ENCODE results near the gene C10orf105. TPM values are rescaled to one million over a fixed set of nuclear protein-coding genes. Genes with fewer than 3 reads are reported as not detected.
A peak's percentile ranks its signal among the peaks of the same experiment; 100 is the strongest.

Gene C10orf105
- total RNA-seq, 1 experiment from 2014 or later: not detected

DNA sequence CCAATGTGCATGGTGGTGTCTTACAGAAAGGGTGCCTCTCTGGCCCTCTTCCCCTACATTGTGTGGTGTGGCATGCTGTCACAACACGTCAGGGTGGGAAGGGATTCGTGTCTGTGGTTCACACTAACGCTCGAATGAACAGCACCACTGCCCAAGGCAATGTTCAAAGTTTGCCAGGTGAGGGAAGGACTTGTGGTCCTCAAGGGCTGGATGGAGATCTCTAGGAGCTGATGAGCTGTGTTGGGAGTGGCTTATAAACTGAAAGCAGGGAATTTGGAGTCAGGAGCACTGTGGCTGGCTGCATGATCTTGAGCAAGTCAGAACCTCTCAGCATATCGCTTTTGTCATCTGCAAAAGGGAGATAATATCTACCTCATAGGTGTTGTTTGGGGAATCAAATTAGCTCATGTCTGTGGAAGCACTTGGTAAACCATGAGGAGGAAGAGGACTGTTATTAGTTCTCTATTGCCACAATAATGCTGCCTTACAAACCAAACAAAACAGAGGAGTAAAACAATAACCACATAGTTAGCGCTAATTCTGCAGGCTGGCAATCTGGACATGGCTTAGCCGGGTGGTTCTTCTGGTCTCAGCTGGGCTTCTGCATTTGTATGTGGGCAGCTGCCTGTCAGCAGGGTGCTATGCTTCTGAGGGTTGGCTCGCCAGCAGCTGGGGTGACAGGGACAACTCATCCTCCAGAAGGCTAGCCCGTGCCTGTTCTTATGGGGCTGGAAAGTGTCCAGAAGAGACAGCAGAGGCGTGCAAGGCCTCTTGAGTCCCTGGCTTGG, 22.9 kb upstream of the C10orf105 start:
- DNase-seq (ENCODE audit: low read depth): no peak
- in situ Hi-C loops (cut with HindIII; ENCODE audit: low pct_unique_long_range_greater_than_20kb, low sequenced_read_pairs): no loop called here

DNA sequence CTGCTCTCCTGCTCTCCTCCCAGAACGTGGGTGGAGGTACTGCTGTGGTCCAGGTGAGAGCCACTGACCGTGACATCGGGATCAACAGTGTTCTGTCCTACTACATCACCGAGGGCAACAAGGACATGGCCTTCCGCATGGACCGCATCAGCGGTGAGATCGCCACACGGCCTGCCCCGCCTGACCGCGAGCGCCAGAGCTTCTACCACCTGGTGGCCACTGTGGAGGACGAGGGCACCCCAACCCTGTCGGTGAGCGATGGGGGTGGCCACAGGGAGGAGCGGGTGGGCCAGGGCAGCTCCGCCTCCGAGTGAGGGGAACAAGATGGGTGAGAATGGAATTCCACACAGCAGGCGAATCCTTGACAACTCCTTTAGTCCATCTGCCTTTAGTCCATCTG, 22.1 kb upstream of the C10orf105 start:
- DNase-seq (ENCODE audit: low read depth): no peak
- in situ Hi-C loops (cut with HindIII; ENCODE audit: low pct_unique_long_range_greater_than_20kb, low sequenced_read_pairs): no loop called here

DNA sequence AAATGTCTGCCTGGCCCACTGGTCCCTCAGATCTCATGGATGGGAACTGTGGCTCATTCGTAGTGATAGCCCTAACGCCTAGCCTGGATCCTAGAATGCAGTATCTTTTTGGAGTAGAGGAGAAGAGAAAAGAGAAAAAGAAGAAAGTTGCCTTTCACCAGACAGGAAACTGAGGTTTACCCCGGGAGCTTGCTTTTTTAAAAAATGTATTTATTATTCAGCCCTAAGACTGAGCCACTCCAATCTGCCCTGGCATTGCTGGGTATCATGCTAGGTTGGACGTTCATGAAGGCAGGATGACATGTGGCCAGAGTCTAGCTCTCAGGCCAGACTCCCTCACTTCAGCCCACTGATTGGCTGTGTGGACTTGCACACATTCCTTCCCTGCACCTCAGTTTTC, 21.5 kb upstream of the C10orf105 start:
- no peak for DNase-seq (ENCODE audit: low read depth)
- in situ Hi-C loops (cut with HindIII; ENCODE audit: low pct_unique_long_range_greater_than_20kb, low sequenced_read_pairs): no loop called here

DNA sequence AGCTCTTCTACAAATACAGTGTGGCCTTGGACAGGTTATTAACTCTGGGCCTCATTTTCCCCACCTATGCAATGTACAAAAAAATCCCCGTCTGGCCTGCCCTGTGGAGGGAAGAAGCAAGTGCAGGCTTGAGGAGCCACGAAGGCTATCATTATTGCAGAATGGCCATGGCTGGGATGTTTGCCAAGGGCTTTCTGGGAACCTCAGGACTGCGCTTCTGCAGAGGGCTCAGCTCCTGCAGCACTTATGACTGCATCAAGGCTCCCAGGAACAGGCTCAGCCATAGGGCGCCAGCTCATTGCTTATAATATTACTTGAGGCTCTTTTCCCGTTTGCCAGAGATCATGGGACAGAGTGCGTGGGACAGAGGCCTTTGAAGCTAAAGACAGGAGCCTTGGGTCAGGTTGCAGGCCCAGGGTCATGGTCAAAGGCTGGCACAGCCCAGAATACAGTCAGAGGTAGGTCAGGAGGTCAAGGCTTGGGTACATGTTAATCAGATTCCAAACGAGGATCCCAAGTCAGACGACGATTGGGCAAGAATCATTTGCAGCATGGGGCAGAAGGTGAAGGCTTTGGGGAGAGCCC, 20.6 kb upstream of the C10orf105 start:
- in situ Hi-C loops (cut with HindIII; ENCODE audit: low pct_unique_long_range_greater_than_20kb, low sequenced_read_pairs): no loop called here

DNA sequence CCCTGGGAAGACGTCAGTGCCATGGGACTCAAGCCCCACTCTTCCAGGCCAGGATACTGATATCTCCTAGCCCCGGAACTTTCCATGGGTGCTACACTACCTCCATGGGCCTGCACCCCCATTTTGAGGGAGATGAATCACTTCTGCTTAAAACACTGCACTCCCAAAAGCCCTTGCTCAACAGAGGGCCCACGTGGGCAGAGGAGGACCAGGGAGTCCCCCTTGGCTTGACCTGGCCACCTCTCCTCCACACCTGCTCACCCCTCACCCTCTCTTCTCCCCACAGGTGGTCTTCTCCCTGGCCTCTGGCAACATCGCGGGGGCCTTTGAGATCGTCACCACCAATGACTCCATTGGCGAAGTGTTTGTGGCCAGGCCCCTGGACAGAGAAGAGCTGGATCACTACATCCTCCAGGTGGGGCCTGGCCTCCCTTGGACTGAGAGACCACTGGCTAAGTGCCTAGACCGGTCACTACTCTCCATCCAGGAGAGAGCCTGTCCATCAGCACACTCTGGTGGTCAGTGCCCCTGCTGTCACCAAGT, 19.9 kb upstream of the C10orf105 start:
- in situ Hi-C loops (cut with HindIII; ENCODE audit: low pct_unique_long_range_greater_than_20kb, low sequenced_read_pairs): no loop called here
- no peak for DNase-seq (ENCODE audit: low read depth)

More for the DNA sequence above, 20.6 kb upstream of the C10orf105 start:
- DNase-seq (ENCODE audit: low read depth): no peak

DNA sequence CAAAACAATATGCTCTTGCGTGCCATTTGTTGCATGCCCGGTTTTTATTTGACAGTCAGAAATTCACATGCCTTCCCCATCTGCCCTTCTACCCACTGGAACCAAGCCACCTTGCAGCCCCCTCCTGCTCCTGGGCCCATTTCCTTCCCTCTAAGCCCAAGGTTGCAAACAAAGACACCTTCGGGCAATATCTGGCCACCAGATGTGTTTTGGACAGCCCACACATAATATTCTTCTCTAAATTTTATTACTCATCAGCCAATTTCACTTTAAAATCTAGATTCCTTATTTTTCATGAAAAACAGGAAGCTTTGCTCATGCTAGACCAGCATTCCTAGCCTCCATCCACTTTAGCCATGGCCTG, 18.2 kb upstream of the C10orf105 start:
- no peak for DNase-seq (ENCODE audit: low read depth)
- in situ Hi-C loops (cut with HindIII; ENCODE audit: low pct_unique_long_range_greater_than_20kb, low sequenced_read_pairs): no loop called here

DNA sequence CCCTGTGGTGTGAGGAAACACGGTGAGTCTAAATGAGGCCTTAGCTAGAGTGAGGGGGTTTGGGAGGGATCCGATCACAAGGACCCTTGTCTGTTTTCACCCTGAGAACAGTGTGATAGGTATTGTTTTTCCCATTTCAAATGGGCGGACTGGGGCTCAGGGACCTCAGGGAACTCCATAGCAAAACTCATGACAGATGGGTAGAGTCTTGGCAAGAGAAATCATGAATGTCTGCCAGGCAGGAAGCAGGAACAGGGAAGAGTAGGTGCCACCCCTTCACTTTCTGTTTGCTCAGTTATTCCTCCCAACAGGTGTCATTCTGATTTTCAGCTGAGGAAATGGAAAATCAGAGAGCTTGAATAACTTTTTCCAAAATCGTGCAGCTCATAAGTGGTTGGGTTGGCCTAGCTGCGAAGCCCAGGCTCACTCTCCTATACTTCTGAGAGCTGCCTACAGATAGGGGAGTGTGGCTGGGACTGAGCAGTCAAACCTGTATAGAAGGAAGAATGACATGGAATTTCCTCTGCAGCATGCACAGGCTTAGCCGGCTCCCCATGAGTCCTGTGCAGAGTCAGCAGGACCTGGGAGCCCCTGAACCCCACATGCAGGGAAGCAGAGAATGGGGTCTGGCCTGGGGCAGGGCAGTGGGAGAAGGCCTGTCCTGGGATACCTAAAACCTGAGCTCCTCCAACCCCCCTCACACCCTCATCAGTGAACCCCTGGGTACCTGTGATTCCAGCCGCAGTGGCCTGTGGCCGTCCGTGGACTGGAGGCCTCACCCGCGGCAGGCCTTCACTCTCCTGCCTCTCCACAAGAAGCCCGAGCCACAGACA, 17.6 kb upstream of the C10orf105 start:
- DNase-seq (ENCODE audit: low read depth): no peak
- in situ Hi-C loops (cut with HindIII; ENCODE audit: low pct_unique_long_range_greater_than_20kb, low sequenced_read_pairs): no loop called here

DNA sequence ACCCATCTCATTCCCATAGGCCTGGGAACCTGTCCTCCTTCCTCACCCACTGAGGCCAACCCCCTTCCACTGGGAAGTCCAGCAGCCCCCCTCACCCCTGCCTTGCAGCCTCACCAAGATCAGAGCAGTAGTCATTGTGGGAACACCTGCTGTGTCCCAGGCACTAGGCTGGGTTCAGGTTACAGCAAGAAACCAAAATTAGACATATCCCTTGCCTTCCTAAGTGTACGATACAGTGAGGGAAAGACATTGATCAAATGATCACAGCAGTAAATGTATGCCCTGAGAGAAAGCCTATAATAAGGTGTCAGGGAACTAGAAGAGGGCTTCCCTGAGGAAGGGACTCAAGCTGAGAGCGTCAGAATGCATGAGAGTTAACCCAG, 17.0 kb upstream of the C10orf105 start:
- in situ Hi-C loops (cut with HindIII; ENCODE audit: low pct_unique_long_range_greater_than_20kb, low sequenced_read_pairs): no loop called here
- no peak for DNase-seq (ENCODE audit: low read depth)

DNA sequence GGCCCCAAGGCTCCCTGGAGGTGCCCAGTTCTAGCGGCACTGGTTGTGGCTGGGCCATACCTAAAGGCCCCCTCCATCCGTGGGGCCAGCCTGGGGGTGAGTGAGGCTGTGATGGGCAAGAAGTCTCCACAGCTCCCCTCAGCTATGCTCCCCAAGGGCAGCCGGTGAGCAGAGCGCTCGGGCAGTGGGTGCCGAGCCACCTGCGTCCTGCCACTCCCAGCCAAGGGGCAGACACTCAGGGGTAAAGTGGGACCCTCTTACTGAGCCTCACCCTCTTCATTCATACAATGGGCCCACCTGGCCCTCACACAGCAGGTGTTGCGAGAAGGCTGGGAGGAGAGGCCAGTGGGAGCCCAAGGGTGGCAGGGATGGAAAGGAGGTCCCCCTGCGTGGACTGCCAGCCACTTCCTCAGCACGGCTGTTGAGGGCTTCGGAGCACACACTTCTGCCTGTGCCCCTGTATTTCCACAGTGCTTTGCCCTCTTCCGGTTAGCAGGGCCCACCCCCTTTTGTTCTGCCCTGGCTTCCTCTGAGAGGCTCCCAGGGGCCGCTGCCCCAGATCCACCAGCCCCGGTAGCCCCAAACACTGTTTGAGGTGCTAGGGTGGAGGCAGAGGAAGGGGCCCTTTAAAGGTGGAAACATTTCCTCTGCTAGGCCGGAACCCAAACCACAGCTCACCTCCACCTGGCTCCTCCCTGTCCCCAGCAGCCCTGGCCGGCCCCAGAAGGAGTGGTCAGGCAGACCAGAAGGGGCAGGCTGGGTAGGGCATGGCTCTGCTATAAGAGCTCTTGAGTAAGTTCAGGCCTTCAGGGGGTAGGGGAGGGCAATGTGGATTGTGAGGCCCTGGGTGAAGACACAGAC, 16.4 kb upstream of the C10orf105 start:
- in situ Hi-C loops (cut with HindIII; ENCODE audit: low pct_unique_long_range_greater_than_20kb, low sequenced_read_pairs): no loop called here
- DNase-seq (ENCODE audit: low read depth): no peak

DNA sequence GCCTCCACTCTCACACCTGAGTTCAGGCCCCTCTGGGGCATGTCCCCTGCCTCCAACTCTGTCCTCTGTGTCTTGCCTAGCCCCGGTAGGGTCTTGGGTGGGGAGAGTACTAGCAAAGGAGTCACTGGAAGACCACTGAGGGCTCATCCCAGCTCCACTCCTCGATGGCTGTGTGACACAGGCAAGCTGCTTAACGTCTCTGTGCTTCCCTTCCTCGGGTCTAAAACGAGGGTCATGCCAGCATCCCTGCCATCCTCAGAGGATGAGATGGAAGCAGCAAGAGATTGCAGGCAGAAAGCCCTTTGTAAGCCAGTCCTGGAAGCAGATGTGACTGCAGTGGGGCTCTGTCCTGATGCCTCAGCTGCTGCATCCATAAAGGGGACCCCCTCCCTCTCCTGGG, 15.2 kb upstream of the C10orf105 start:
- DNase-seq (ENCODE audit: low read depth): no peak
- in situ Hi-C loops (cut with HindIII; ENCODE audit: low pct_unique_long_range_greater_than_20kb, low sequenced_read_pairs): no loop called here

DNA sequence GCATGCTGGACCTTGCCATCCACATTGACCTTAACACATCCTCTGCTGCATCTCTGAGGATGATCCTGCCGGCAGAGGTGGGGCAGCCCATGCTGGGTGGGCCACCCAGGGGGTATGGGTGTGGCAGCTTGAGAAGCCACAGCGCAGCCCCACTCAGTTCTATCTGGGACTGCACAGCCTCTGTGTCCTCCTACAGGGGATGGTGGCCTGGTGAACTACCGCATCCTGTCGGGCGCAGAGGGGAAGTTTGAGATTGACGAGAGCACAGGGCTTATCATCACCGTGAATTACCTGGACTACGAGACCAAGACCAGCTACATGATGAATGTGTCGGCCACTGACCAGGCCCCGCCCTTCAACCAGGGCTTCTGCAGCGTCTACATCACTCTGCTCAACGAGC, 12.2 kb upstream of the C10orf105 start:
- in situ Hi-C loops (cut with HindIII; ENCODE audit: low pct_unique_long_range_greater_than_20kb, low sequenced_read_pairs): no loop called here
- DNase-seq (ENCODE audit: low read depth): no peak

DNA sequence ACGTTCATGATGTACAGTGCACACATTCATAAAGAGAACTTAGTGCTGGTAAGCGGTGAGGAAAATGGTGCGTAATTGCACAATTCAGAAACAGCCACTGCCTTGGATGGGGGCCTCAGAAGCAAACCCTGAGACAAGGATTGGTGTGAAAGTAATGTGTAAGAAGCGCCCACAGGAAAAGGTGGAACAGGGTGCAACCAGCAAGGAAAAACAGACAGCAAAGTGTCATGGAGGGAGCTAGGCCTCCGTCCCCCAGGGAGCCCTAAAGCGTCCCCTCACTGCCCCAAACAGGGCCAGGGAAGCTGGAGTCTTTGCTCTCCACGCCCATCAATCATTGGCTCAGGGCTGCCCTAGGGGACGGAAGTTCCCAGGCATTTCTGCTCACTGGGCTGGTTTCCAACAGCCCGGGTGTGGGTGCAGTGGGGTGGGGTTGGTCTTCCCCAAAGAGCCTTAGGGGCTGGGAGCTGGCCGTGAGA, 9.6 kb upstream of the C10orf105 start:
- in situ Hi-C loops (cut with HindIII; ENCODE audit: low pct_unique_long_range_greater_than_20kb, low sequenced_read_pairs): no loop called here
- DNase-seq (ENCODE audit: low read depth): peak; percentile 11

DNA sequence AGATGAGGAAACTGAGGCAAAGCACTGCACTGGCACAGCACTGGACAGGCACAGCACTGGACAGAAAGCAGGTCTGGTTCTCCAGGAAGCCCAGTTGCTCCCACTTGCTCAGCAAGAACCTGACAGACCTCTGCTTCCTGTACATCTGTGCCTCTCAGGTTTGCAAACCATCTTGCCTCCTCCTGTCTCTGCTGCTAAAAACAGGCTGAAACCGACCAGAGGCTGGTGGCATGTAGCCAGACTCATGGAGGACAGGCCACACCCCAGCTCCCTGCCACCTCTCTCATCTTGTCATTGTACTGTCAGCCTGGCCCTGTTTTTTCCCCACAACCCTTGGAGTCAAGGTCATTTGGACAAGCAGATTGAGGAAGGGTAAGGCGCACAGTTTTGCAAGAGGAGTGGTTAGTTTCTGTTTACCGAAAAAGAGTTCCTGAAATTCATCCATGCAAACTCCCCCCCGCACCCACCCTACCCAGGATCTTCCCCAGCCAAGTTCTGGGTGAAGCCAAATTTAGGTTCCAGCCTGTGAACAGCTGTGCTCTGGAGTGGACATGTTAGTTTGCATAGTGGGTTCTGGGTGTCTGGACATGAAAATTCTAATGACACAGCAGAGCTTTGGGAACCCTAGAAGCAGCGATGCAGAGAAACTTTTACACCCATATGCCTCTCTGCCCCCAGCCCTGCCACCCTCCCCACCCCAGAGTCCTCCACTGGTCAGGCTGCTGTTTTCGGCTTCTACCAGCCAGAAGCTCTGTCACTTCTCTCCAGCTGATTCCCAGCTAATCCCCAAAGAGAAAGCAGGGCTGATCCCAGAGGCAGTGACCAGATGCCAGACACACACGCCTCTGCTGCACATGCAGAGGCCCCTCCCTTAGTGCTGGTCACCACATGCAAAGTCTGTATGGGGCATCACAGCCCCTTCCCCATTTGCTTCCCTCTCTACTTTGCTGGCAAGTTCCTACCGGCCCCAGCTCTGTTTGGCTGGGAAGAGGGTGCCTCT, 8.5 kb upstream of the C10orf105 start:
- in situ Hi-C loops (cut with HindIII; ENCODE audit: low pct_unique_long_range_greater_than_20kb, low sequenced_read_pairs): no loop called here

DNA sequence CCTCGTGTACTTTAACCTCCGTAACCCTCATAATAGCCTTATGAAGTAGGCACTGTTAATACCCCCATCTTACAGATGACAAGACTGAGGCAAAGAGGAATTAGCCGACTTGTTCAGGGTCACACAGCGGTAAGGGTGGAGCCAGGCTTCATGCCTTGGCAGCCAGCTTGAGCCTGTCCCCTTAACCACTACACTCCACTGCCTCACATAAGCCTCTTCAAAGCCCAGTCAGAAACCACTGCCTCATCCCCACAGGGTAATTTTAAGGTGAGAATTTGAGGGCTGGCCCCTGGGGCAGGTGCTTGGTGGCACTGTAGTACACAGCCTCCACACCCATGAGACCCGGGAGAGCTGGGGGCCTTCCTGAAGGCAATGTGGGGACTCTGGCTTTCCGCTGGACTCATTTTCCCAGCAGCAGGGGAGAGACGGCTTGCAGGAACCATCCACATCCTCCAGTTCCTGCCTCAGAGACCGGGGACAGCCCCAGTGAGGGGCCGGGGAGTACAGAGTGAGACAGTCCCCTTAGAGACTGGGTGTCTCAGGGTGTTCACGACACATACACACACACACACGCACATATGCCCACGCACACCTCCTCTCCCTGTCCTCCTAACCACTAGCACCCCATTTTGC, 7.6 kb upstream of the C10orf105 start:
- in situ Hi-C loops (cut with HindIII; ENCODE audit: low pct_unique_long_range_greater_than_20kb, low sequenced_read_pairs): no loop called here

More for the DNA sequence above, 8.5 kb upstream of the C10orf105 start:
- DNase-seq (ENCODE audit: low read depth): no peak

DNA sequence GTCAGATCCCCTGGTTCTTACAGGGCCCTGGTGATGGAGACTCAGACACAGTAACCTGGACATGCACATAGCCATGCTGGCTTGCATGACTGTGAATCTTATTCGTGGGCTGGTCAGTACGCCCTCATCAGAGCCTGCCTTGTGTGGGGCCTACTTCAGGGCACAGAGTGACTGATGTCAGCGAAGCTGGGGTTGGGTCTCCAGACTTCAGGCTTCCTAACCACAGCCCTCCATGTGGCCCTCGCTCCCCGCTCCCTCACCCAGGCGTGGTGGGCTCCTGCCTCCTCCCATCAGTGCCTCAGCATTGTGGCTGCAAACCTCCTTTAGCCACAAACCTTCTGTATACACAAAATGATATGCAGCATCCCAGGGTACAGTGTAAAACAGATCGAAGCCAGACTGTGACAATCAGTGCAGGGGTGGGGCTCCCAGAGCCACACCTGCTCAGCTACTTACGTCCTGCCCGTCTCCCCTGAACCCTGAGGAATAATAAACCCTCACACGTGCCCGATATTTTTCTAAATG, 7.1 kb upstream of the C10orf105 start:
- DNase-seq (ENCODE audit: low read depth): no peak
- in situ Hi-C loops (cut with HindIII; ENCODE audit: low pct_unique_long_range_greater_than_20kb, low sequenced_read_pairs): no loop called here

More for the DNA sequence above, 7.6 kb upstream of the C10orf105 start:
- no peak for DNase-seq (ENCODE audit: low read depth)

DNA sequence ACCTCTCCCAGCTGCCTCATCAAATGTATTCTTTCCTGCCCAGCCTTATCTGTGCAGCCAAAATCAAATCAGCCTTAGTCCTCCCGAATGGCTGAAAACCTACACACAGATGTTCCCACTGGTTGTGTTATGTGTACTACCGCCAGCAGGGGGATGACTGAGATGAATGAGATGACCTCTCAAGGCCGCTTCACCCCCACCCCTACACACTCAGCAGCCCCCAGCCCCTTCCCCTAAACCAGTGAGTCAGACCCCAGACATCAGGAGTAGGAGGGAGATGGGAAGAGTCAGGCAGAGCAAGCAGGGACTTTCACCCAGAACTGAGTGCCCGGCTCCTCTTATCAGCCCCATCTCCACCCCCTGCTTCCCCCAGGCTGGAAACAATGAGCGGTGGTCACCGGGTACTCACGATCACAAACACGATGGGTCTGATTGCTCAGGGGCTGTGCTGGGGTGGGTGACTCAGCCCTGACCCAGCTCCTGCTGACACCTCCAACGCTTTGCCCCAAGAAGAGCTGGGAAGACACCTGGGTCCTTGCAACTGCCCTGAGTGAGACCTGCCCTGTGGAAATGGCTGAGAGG, 6.5 kb upstream of the C10orf105 start:
- no peak for DNase-seq (ENCODE audit: low read depth)
- in situ Hi-C loops (cut with HindIII; ENCODE audit: low pct_unique_long_range_greater_than_20kb, low sequenced_read_pairs): no loop called here

Data from Caki2 (cell line).